Nephron (organoid): ENCODE data around the gene ST3GAL5.
"Not testable (repeated sequence)": the region's sequence is repeated elsewhere in the genome, so short reads cannot be mapped to it uniquely, and the experiment has no call there.

Source experiments
- H3K27ac Mint-ChIP-seq, 3 experiments: 2 replicates each; pipeline ENCODE4 v1.8.0; 2020; ENCODE audit warnings: mixed read lengths in 3 of 3, mild to moderate bottlenecking in 2 of 3, moderate library complexity in 1 of 3
- H3K27me3 Mint-ChIP-seq: 2 replicates; pipeline ENCODE4 v1.8.0; 2021; ENCODE audit warnings: low read depth, mild to moderate bottlenecking, moderate library complexity, mixed read lengths
- H3K36me3 Mint-ChIP-seq: 2 replicates; pipeline ENCODE4 v1.8.0; 2020; ENCODE audit warnings: low read depth, mixed read lengths
- H3K4me1 Mint-ChIP-seq: 2 replicates; pipeline ENCODE4 v1.8.0; 2020; ENCODE audit warnings: mixed read lengths
- H3K4me3 Mint-ChIP-seq, 3 experiments: 2 replicates each; pipeline ENCODE4 v1.8.0; 2020; ENCODE audit warnings: mild to moderate bottlenecking in 3 of 3, mixed read lengths in 3 of 3, moderate library complexity in 2 of 3
- H3K9me3 Mint-ChIP-seq: 2 replicates; pipeline ENCODE4 v1.8.0; 2020; ENCODE audit warnings: mixed read lengths
- CTCF ChIP-seq, 3 experiments: fragments of 200-600 bp; sonication (generic); IDR thresholded peaks; one replicate each; pipeline ENCODE4 v1.5.0; 2021; ENCODE audit warnings: antibody characterized with exemption in 3 of 3; ENCODE audit not compliant: unreplicated experiment in 3 of 3

The ST3GAL5 gene

GRCh38 chr2:85886590-85886989, 2.2 kb downstream of the ST3GAL5 start:
- H3K4me3 Mint-ChIP-seq, result peak overlapping the region; percentile 80 to 92 (median 81)
- peak overlapping the region; percentile 45 to 84 (median 73) for H3K27ac Mint-ChIP-seq
- H3K9me3 Mint-ChIP-seq, result peaks cover under 1% of the 10 kb centered on the region
- TF ChIP-seq CTCF (IDR thresholded peaks at IDR 0.05; ENCODE audit: unreplicated experiment in 3 of 3), result no peak
- peaks cover 5% of the 10 kb centered on the region for H3K27me3 Mint-ChIP-seq
- H3K4me1 Mint-ChIP-seq, result peaks cover 54% of the 10 kb centered on the region
- peaks cover 8% of the 10 kb centered on the region for H3K36me3 Mint-ChIP-seq

GRCh38 chr2:85886141-85886540, 2.6 kb downstream of the ST3GAL5 start:
- peak overlapping the region; percentile 37 to 92 (median 81) for H3K4me3 Mint-ChIP-seq
- no peak for TF ChIP-seq CTCF (IDR thresholded peaks at IDR 0.05; ENCODE audit: unreplicated experiment in 3 of 3)
- peaks cover 5% of the 10 kb centered on the region for H3K9me3 Mint-ChIP-seq
- H3K4me1 Mint-ChIP-seq, result peaks cover 54% of the 10 kb centered on the region
- peak overlapping the region in 2 of 3 experiments; percentile 73 to 84 for H3K27ac Mint-ChIP-seq
- H3K27me3 Mint-ChIP-seq, result peaks cover 5% of the 10 kb centered on the region
- peaks cover 12% of the 10 kb centered on the region for H3K36me3 Mint-ChIP-seq

DNA sequence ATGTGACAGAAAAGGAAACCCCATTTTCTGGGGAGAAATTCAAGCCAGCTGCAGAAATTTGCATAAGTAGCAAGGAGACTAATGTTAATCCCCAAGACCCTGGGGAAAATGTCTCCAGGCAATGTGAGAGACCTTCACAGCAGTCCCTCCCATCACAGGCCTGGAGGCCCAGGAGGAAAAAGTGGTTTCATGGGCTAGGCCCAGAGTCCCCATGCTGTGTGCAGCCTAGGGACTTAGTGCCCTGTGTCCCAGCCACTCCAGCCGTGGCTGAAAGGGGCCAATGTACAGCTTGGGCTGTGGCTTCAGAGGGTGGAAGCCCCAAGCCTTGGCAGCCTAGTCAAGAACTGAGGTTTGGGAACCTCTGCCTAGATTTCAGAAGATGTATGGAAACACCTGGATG, 7.0 kb downstream of the ST3GAL5 start:
- not testable (repeated sequence) for H3K4me3 Mint-ChIP-seq, H3K27ac Mint-ChIP-seq, H3K9me3 Mint-ChIP-seq, H3K27me3 Mint-ChIP-seq
- Mint-ChIP-seq H3K4me1 (peaks cover 33% of the 10 kb centered on the region), H3K36me3 (peaks cover 17% of the 10 kb centered on the region)

DNA sequence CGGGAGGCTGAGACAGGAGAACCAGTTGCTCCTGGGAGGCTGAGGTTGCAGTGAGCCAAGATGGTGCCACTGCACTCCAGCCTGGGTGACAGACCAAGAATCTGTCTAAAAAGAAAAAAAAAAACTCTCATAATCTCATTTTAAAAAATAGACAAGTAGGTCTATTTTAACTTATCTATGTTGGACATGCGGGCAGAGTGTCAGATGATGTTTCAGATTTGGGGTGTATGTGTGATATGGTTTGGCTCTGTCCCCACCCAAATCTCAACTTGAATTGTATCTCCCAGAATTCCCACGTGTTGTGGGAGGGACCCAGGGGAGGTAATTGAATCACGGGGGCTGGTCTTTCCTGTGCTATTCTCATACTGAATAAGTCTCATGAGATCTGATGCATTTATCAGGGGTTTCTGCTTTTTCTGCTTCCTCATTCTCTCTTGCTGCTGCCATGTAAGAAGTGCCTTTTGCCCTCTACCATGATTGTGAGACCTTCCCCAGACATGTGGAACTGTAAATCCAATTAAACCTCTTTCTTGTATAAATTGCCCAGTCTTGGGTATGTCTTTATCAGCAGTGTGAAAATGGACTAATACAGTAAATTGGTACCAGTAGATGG, 8.0 kb downstream of the ST3GAL5 start:
- H3K4me1 Mint-ChIP-seq, result peaks cover 23% of the 10 kb centered on the region
- H3K9me3 Mint-ChIP-seq, H3K27me3 Mint-ChIP-seq, H3K4me3 Mint-ChIP-seq, H3K27ac Mint-ChIP-seq: not testable (repeated sequence)
- peaks cover 17% of the 10 kb centered on the region for H3K36me3 Mint-ChIP-seq

DNA sequence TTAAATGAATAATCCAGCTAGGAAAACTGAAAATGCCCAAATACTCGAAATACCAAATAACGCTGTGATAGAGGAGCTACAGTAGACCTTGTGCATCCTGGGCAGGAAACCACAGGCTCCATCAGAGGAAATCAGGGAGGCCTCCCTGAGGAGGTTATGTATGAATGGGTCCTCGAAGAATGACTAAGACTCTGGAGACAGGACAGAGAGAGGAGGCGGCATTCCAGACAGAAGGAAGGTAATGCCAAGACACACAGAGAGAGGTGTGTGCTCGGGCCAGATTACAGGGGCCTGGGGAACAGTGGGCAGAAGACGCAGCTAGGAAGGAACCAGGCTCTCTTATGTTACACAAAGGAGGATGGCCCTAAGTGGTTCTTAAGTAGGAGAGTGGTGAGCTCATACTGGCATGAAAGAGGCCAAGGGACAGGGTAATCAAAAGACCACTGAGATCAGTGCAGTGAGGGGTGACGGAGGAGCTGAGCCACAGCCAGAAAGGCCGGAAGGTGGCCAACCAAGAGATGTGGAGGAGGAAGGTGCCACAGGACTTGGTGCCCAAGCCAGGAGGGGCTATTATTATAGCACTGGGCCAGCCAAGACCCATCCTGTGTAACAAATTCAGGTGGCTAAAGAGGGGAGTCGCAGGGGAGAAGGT, 9.9 kb downstream of the ST3GAL5 start:
- peaks cover 17% of the 10 kb centered on the region for H3K36me3 Mint-ChIP-seq
- TF ChIP-seq CTCF (IDR thresholded peaks at IDR 0.05; ENCODE audit: unreplicated experiment in 3 of 3), result no peak
- H3K27me3 Mint-ChIP-seq, result no peaks in the 10 kb centered on the region
- peaks cover 14% of the 10 kb centered on the region for H3K4me1 Mint-ChIP-seq
- no peak overlapping the region for H3K4me3 Mint-ChIP-seq
- H3K27ac Mint-ChIP-seq, result peak overlapping the region in 2 of 3 experiments; percentile 4 to 19
- H3K9me3 Mint-ChIP-seq, result peaks cover 7% of the 10 kb centered on the region

DNA sequence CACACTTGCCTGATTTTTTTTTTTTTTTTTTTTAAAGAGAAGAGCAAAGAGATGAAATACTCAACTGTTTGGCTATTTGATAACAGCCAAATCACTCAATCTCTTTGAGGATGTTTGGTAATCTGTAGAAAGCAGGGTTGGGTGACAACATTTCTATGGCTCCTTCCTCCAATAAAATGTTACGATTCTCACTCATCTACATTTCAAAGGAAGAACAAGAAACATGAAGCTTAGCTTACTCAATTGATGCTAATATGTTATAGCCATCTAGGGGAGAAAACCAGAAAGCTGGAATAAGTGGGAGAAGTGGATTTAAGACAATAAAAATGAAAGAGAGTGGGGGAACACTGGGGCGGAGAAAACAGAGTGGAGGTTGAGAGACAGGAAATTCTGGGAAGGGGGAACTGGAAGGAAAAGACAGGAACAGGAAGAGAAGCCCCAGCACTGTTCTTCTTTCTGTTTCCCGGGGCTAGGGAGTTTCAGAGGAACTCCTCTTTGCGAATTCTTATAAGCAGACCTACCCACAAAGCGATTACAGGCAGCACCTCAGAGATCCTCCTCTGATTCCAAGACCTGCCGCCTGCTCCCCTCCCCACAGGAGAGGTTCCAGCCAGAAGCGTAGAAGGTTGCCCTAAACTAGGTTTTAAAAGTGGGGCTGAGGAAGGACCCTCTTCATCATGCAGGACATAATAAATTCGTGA, 13.3 kb downstream of the ST3GAL5 start:
- Mint-ChIP-seq H3K4me1 (peaks cover 25% of the 10 kb centered on the region), H3K27me3 (peaks cover 3% of the 10 kb centered on the region), H3K36me3 (no peaks in the 10 kb centered on the region), H3K27ac (peak overlapping the region in 1 of 3 experiments; percentile 14), H3K4me3 (no peak overlapping the region), H3K9me3 (no peaks in the 10 kb centered on the region)
- no peak for TF ChIP-seq CTCF (IDR thresholded peaks at IDR 0.05; ENCODE audit: unreplicated experiment in 3 of 3)
